Jurkat, Clone E6-1 (cell line): ENCODE measurements around the gene SRC.
"Not testable (repeated sequence)": the region's sequence is repeated elsewhere in the genome, so short reads cannot be mapped to it uniquely, and the experiment has no call there.

Experiments used
- DNase-seq: peaks from one replicate; pipeline ENCODE4 v3.0.0-alpha.2; 2011; ENCODE audit warnings: low read depth, low spot score
- H3K4me3 ChIP-seq: 2 replicates; pipeline ENCODE4 v1.5.1; 2011; ENCODE audit warnings: mild to moderate bottlenecking, low read length, control low read depth, moderate library complexity

SRC gene

GRCh38 chr20:37333848-37334318 lies 12.1 kb upstream of the SRC start:
- no peak for DNase-seq
- no peak overlapping the region for H3K4me3 ChIP-seq

DNA sequence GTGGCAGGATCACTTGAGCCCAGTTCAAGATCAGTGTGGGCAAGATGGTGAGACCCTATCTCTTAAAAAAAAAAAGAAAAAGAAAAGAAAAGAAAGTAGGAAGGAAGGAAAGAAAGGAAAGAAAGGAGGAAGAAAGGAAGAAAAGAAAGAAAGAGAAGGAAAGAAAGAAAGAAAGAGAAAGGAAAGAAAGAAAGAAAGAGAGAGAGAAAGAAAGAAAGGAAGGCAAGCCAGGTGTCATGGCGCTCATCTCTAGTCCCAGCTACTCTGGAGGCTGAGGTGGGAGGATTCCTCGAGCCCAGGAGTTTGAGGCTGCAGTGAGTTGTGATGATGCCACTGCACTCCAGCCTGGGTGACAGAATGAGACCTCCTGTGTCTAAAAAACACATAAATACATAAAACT lies 11.5 kb upstream of the SRC start:
- H3K4me3 ChIP-seq = no peak overlapping the region
- DNase-seq = no peak

GRCh38 chr20:37335642-37336368 lies 10.1 kb upstream of the SRC start:
- H3K4me3 ChIP-seq = no peak overlapping the region

GRCh38 chr20:37336369-37337207 lies 9.4 kb upstream of the SRC start:
- no peak for DNase-seq
- H3K4me3 ChIP-seq = no peak overlapping the region

More at GRCh38 chr20:37335642-37336368, 10.1 kb upstream of the SRC start:
- DNase-seq = no peak

GRCh38 chr20:37337208-37337991 lies 8.5 kb upstream of the SRC start:
- DNase-seq = no peak

DNA sequence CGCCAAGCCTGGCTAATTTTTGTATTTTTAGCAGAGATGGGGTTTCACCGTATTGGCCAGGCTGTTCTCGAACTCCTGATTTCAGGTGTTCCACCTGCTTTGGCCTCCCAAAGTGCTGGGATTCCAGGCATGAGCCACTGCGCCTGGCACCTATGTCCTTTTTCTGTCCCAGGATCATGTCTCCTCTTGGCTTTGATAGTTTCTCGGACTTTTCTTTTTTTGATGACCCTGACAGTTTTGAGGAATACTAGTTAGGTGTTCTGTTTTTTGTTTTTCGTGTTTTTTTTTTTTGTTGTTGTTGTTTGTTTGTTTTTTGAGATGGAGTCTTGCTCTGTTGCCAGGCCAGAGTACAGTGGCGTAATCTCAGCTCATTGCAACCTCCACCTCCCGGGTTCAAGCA lies 7.6 kb upstream of the SRC start:
- not testable (repeated sequence) for H3K4me3 ChIP-seq, DNase-seq

More at GRCh38 chr20:37337208-37337991, 8.5 kb upstream of the SRC start:
- H3K4me3 ChIP-seq = no peak overlapping the region

DNA sequence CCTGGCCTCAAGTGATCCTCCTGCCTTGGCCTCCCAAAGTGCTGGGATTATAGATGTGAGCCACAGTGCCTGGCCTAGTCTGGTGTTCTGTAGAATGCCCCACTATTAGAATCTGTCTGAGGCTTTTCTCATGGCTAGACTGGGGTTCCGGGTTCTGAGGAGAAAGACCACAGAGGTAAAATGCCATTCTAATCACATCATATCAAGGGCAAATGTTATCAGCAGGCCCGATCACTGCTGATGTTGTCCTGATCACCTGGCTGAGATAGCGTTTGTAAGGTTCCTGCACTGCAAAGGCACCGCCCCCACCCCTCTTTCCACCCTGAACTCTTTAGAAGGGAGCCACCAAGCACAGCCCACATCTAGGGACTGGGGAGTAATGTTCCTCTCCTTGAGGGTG lies 6.7 kb upstream of the SRC start:
- no peak overlapping the region for H3K4me3 ChIP-seq
- no peak for DNase-seq

DNA sequence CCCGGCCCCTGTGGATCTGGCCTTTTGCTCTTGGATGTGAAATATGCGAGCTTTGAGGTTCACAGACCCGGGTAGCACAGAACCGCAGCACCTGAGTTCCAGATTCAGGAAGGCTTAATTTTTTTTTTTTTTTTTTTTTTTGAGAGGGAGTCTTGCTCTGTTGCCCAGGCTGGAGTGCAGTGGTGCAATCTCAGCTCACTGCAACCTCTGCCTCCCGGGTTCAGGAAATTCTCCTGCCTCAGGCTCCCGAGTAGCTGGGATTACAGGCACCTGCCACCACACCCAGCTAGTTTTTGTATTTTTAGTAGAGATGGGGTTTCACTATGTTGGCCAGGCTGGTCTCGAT lies 6.2 kb upstream of the SRC start:
- DNase-seq, H3K4me3 ChIP-seq: not testable (repeated sequence)

DNA sequence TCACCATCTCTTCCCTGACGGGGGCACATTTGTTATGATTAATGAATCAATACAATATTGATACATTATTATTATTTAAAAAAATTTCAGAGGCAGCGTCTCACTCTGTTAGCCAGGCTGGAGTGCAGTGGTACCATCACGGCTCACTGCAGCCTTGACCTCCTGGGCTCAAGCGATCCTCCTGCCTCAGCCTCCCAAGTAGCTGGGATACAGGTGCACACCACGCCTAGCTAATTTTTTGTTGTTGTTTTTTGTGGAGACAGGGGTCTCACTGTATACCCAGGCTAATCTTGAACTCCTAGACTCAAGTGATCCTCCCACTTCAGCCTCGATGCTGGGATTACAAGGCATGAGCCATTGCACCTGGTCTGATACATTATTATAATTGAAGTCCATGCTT lies 4.9 kb upstream of the SRC start:
- no peak for DNase-seq
- H3K4me3 ChIP-seq = no peak overlapping the region

DNA sequence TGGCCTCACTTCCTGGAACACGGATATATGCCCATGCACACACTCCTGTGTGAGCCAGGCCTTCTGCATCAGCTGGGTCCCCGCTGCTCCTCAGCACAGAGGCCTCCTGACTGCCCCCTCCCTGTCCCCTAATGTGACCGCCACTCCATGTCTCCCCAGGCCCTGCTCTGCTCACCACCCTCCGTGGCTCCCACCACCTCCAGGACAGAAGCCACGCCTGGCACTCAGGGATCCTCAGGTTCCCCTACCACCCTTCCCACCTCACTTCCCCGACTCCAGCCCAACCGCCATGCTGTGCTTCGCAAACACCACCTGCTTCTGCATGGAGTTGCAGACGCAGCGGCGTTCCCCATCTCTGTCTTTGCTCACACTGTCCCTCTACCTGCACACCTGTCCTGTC lies 4.3 kb upstream of the SRC start:
- no peak overlapping the region for H3K4me3 ChIP-seq

DNA sequence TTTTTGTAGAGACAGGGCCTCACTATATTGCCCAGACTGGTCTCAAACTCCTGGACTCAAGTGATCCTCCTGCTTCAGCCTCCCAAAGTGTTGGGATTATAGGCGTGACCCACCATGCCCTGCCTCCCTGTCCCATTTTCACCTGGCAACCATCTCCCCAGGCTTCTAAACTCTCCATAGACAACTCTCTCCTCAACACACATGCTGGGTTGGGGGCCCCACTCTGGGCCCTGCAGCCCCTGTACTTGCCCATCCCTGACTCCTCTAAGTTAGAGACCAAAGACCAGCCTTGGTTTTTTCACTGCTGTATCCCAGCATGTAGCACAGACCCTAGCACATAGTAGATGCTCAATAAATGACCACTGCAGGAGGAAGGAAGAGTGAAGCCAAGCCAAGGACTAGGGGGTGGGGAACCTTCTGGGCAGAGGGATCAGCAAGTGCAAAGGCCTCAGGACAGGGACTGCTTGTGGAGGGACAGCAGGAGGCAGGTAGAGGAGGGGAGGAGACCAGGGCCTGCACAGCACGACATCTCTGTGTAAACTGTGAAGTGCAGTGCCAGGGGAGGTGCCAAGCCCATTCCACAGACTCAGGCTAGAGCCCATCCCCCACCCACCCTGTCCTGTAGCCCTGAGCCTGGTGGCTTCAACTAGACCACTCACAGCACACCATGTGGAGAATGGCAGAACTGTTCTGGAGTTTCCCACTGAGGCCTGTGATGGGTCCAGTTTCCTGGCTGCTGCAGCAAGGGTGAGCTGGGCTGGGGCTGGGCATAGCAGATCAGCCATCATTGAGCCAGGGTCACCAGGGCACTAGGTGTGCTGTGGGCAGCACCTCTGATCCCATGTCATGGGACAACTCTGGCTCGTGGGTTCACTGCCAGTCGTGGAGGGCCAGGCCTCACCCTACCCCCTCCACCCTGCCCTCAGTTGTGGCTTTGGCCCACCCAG lies 3.4 kb upstream of the SRC start:
- no peak for DNase-seq
- H3K4me3 ChIP-seq = no peak overlapping the region

More for the DNA sequence above, 4.3 kb upstream of the SRC start:
- DNase-seq = no peak

GRCh38 chr20:37343212-37343993 lies 2.5 kb upstream of the SRC start:
- peak; percentile 89 for DNase-seq
- H3K4me3 ChIP-seq = no peak overlapping the region

GRCh38 chr20:37343994-37344355 lies 2.0 kb upstream of the SRC start:
- H3K4me3 ChIP-seq = no peak overlapping the region
- no peak for DNase-seq

- peak overlapping the region; percentile 66 for H3K4me3 ChIP-seq
- DNase-seq = no peak
These were observed 1.2 kb upstream of the SRC start for GRCh38 chr20:37344506-37345338.

- no peak for DNase-seq
- peak overlapping the region; percentile 66 for H3K4me3 ChIP-seq
These were observed 245 bp downstream of the SRC start for GRCh38 chr20:37346236-37346534.

DNA sequence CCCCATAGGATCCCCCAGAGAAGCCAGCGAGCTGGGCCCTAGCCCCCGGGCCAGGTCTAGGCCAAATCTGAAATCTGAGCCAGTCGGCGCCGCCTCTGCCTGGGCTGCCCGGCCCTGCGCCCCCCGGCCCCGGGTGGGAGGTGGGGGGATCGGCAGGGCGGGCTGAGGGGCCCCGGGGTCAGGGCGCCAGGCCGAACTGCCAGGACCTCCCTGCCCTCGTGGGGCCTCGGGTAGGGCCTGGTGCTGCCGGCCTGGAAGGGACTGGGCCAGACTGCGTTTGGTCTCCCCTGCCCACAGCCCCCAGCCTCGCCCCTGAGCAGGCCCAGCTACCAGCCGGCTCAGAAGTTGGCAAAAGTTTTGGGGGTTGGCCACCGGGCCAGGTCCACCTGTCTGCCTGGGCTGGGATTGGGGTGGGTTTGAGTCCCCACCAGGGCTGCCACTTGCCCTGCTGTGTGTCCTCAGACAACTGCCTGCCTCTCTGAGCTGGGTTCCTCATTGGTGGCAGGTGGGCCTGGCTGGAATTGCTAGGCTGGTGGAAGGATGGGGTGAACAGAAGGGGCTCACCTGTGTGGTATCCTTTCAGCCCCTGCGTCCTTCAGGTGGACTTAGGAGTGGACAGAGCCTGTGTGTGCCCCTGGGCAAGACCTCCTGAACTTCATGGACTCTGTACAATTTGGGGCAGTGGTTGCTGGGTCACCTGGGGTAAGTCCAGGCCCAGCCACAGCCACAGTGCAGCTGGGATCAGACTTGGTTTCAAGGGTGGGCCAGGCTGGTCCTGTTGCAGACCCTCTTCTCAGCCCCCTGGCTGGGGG lies 801 bp downstream of the SRC start:
- no peak for DNase-seq
- H3K4me3 ChIP-seq = peak overlapping the region; percentile 66
